Activated naive CD8-positive, alpha-beta T cell treated with anti-CD3 and anti-CD28 coated beads, Interleukin-2, amount 10 ng/mL, durations not matched to agents 7 days and 5 days (primary cell): ENCODE measurements around the gene IFT74. TPM values are rescaled to one million over a fixed set of nuclear protein-coding genes. Genes with fewer than 3 reads are reported as not detected.

Experiments used
- ATAC-seq: fragments of 150-1000 bp; cut with Tn5 transposase; one replicate; pipeline ENCODE4 v1.10.0; 2021; ENCODE audit warnings: low read depth, moderate library complexity
- POLR2A ChIA-PET: fragments of 350-600 bp; sonication (Branson Sonifier 250); formaldehyde crosslinking; loops from one replicate; lab custom pipeline; 2021; ENCODE audit warnings: antibody characterized with exemption; lab: Charles Lee
- DNase-seq: peaks from one replicate; pipeline ENCODE4 v3.0.0; 2021
- H3K27ac Mint-ChIP-seq: one replicate; pipeline ENCODE4 v1.8.0; 2022; ENCODE audit warnings: mild to moderate bottlenecking, mixed read lengths
- H3K27me3 Mint-ChIP-seq: one replicate; pipeline ENCODE4 v1.8.0; 2022; ENCODE audit warnings: mild to moderate bottlenecking, moderate library complexity, mixed read lengths
- H3K36me3 Mint-ChIP-seq: one replicate; pipeline ENCODE4 v1.8.0; 2021; ENCODE audit warnings: mild to moderate bottlenecking, mixed read lengths
- H3K4me1 Mint-ChIP-seq: one replicate; pipeline ENCODE4 v1.8.0; 2021; ENCODE audit warnings: mixed read lengths
- H3K4me3 Mint-ChIP-seq: one replicate; pipeline ENCODE4 v1.8.0; 2022; ENCODE audit warnings: mild to moderate bottlenecking, moderate library complexity, mixed read lengths
- H3K9me3 Mint-ChIP-seq: one replicate; pipeline ENCODE4 v1.8.0; 2021; ENCODE audit warnings: mixed read lengths
- total RNA-seq, 2 experiments: library from RNA; stranded (reverse); gene quantifications; one replicate each; pipeline ENCODE4 v1.2.3, GENCODE V29; 2021

IFT74 gene
- total RNA-seq, 2 experiments from 2014 or later: 9.2 to 10.1 TPM

DNA sequence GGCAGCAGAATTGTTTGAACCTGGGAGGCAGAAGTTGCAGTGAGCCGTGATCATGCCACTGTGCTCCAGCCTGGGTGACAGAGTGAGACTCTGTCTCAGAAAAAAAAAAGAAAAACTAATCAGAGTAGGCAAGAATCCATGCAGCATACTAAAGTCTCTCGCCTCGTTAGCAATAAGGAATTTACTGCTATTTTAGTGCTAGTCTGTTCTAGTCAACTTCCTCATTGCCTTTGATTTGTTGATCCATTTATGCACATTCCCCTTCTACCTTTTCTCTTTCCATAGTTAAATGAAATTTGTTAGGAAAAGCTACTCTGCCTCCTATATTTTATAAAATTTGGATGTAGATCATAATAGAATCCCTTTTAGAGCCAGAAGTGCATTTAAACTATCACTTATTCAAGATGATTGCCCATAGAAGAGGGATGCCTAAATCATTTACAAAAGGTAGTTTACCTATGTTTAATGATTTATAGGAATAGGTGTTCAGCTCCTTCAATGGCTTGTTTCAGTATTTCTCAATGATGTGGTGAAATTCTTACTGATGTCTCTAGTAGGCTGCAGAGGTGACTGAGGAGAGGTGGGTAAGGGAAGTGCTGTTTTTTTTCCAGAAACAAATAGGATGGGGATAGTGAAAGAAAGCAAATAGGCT, 47.3 kb downstream of the IFT74 start:
- peaks cover 1% of the 10 kb centered on the region for H3K9me3 Mint-ChIP-seq
- POLR2A ChIA-PET: no interaction called here

DNA sequence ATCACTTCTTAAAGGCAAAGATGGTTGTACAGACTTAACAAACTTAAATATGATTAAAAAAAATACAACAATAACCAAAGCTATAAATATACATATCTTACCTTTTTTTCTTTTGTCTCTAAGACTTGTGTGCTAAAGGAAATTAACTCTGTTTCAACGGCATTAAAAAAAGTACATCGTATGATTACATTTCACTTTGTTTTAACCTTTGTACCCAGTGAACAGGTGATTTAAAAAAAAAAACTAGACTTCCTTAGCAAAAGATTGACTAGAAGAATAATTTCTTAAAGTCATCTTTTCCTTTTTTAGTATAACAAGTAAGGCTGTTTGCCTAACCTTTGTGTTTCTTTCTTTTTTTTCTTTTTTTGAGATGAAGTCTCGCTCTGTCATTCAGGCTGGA, 49.3 kb downstream of the IFT74 start, which contains the start of gene LRRC19:
Gene LRRC19, minus strand, starts transcription at position 182 of the 400 bp plus-strand sequence. CDS start 5,978 bp downstream, outside the sequence.
- H3K9me3 Mint-ChIP-seq: peaks cover 1% of the 10 kb centered on the region
- H3K36me3 Mint-ChIP-seq: peaks cover 1% of the 10 kb centered on the region
- no peak within 1 kb of the TSS for H3K4me3 Mint-ChIP-seq
- no peaks in the 10 kb centered on the region for H3K27me3 Mint-ChIP-seq
- ATAC-seq (no peak), DNase-seq (no peak)
- H3K4me1 Mint-ChIP-seq: no peaks in the 10 kb centered on the region
- POLR2A ChIA-PET: no interaction called here
- H3K27ac Mint-ChIP-seq: no peak within 1 kb of the TSS

More for the DNA sequence above, 47.3 kb downstream of the IFT74 start:
- Mint-ChIP-seq H3K27me3 (no peaks in the 10 kb centered on the region), H3K36me3 (peaks cover 1% of the 10 kb centered on the region), H3K27ac (no peak overlapping the region), H3K4me1 (no peaks in the 10 kb centered on the region), H3K4me3 (no peak overlapping the region)
- DNase-seq (no peak), ATAC-seq (no peak)

DNA sequence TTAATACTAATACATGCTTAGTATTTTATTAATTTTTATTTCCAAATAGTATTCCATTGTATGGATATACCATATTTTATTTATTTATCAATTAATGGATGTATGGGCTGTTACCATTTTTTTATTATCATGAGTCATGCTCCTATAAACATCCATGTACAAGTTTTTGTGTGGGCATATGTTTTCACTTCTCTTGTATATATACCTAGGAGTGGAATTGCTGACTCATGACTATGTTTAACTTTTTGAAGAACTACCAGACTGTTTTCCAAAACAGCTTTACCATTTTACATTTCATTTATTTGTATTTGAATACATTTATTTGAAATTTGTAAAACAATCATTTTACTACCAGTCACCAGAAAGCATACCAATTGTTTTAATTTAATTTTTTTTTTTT, 63.4 kb downstream of the IFT74 start:
- Mint-ChIP-seq H3K4me1 (no peaks in the 10 kb centered on the region), H3K27me3 (no peaks in the 10 kb centered on the region), H3K27ac (no peak overlapping the region), H3K4me3 (no peak overlapping the region), H3K36me3 (peaks cover 12% of the 10 kb centered on the region), H3K9me3 (peaks cover 4% of the 10 kb centered on the region)
- ATAC-seq (no peak), DNase-seq (no peak)
- POLR2A ChIA-PET: no interaction called here

DNA sequence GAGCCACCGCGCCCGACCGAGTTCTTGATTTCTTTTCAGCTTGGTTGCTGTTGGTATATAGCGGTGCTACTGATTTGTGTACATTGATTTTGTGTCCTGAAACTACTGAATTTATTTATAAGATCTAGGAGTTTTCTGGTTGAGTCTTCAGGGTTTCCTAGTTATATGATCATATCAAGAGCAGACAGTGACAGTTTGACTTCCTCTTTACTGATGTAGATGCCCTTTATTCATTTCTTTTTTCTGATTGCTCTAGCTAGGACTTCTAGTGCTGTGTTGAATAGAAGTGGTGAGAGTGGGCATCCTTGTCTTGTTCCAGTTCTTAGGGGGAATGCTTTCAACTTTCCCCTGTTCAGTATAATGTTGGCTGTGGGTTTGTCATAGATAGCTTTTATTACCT, 66.7 kb downstream of the IFT74 start:
- ATAC-seq (no peak), DNase-seq (no peak)
- Mint-ChIP-seq H3K4me1 (no peaks in the 10 kb centered on the region), H3K27me3 (no peaks in the 10 kb centered on the region), H3K4me3 (no peak overlapping the region), H3K36me3 (peaks cover 18% of the 10 kb centered on the region), H3K9me3 (peaks cover 5% of the 10 kb centered on the region), H3K27ac (no peak overlapping the region)
- POLR2A ChIA-PET: interaction anchor here (0.7 kb wide), 1 partner anchor 112 kb away, joined by 4 read pairs; no protein-coding TSS in a partner anchor

DNA sequence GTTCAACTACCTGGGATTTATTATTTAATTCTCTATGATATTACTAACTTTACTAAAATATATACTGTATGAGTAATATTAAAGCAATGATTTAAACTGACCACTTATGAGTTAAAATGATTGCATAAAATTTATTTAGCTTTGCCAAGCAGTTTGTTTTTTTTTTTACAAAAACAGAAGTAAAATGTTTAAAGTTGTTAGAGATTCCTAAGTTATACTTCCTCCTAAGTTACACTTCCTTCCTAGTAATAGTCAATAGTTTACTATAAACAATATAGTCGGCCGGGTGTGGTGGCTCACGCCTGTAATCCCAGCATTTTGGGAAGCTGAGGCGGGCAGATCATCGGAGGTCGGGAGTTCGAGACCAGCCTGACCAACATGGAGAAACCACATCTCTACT, 73.0 kb downstream of the IFT74 start:
- H3K9me3 Mint-ChIP-seq: peaks cover 2% of the 10 kb centered on the region
- H3K4me1 Mint-ChIP-seq: no peaks in the 10 kb centered on the region
- no peaks in the 10 kb centered on the region for H3K27me3 Mint-ChIP-seq
- DNase-seq: no peak
- H3K36me3 Mint-ChIP-seq: peaks cover 9% of the 10 kb centered on the region
- no peak overlapping the region for H3K4me3 Mint-ChIP-seq
- H3K27ac Mint-ChIP-seq: no peak overlapping the region
- POLR2A ChIA-PET: no interaction called here
- ATAC-seq: no peak

DNA sequence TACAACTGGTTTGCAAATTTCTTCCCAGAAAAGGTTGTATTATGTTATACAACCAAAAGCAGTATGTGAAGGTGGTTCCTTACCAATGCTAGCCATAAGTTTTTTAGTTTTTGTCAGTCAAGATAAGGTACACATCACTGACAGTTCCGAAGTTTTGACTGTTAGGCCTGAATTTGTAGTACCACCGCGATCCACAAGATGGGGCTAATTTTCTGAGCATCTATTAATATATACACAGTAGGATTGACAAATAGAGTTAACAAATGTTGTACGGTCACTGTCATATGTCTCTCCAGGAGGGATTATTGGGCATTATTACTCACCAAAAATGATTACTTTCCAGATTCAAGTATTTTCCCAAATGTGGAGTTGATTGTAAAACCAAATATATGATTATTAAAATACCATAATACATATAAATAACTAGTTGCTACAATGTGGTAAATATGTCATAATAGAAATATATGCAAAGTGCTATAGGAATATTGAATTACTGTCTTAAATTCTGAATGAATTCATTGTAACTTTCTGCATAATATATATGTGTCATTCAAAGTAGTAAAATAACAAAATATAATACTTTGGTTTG, 77.7 kb downstream of the IFT74 start:
- Mint-ChIP-seq H3K4me3 (no peak overlapping the region), H3K27ac (no peak overlapping the region), H3K9me3 (no peaks in the 10 kb centered on the region), H3K4me1 (no peaks in the 10 kb centered on the region), H3K27me3 (no peaks in the 10 kb centered on the region), H3K36me3 (peaks cover 1% of the 10 kb centered on the region)
- peak; percentile 38 for DNase-seq
- peak; percentile 63 for ATAC-seq
- POLR2A ChIA-PET: no interaction called here

DNA sequence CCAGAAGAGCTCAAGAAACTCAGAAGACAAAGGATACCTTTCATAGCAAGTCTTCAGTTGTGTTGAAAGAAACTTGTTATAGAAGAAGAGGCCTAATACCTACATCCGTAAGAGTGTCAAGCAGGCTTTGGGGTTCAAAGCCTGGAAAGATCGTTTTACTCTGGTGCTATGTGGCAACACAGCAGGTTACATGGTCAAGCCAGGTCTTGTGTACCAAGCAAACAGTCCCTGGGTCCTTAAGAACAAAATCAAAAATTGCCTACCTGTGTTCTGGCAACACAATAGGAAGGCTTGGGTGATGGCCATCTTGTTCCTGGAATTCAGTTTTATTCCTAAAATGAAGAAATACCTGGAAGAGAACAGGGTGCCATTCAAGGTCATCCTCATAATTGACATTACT, 81.3 kb downstream of the IFT74 start:
- peaks cover 1% of the 10 kb centered on the region for H3K36me3 Mint-ChIP-seq

DNA sequence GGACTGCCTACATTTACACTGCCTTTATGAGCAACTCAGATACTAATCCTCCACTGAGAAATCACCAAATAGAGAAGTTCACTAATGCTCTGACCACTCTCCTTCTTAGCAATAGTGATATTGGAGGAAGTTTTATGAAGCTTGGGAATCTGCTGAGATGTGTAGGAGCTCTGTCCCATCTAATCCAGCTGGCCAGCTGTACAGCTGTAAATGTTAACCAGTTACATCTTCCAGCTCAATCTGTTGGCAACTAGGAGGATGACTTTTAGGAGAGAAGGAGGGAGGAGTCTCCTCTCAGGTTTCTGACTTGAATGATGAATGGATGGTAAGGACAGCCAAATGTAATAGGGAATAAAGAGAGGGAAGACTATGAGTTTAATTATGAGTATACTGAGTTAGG, 85.5 kb downstream of the IFT74 start:
- Mint-ChIP-seq H3K36me3 (peaks cover 1% of the 10 kb centered on the region), H3K9me3 (no peaks in the 10 kb centered on the region), H3K4me3 (no peak overlapping the region), H3K27me3 (no peaks in the 10 kb centered on the region), H3K27ac (no peak overlapping the region), H3K4me1 (no peaks in the 10 kb centered on the region)
- ATAC-seq: no peak
- DNase-seq: no peak
- POLR2A ChIA-PET: no interaction called here

More for the DNA sequence above, 81.3 kb downstream of the IFT74 start:
- no peaks in the 10 kb centered on the region for H3K27me3 Mint-ChIP-seq
- H3K27ac Mint-ChIP-seq: no peak overlapping the region
- no peaks in the 10 kb centered on the region for H3K9me3 Mint-ChIP-seq
- POLR2A ChIA-PET: no interaction called here
- DNase-seq: no peak
- no peak overlapping the region for H3K4me3 Mint-ChIP-seq
- ATAC-seq: no peak
- H3K4me1 Mint-ChIP-seq: no peaks in the 10 kb centered on the region

DNA sequence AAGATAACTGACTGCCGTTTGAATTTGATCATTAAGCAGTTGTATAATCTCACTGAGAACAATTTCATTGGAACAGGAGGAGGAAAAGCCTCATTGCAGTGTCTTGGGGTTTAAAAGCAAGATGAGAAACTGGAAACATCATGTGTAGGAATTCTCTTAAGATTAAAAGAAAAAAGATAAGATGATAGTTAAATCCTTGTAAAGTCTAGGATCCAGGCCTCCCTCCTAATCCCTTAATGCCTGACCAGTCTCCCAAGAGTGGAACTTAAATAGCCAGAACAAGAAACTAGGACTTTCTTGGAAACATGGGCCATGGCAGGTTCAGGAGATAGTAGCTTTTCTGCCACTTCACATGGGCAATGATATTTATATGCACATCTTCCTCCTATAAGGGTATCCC, 86.3 kb downstream of the IFT74 start:
- ATAC-seq: no peak
- Mint-ChIP-seq H3K36me3 (no peaks in the 10 kb centered on the region), H3K27me3 (no peaks in the 10 kb centered on the region), H3K27ac (no peak overlapping the region), H3K4me1 (no peaks in the 10 kb centered on the region), H3K4me3 (no peak overlapping the region), H3K9me3 (no peaks in the 10 kb centered on the region)
- no peak for DNase-seq
- POLR2A ChIA-PET: no interaction called here

DNA sequence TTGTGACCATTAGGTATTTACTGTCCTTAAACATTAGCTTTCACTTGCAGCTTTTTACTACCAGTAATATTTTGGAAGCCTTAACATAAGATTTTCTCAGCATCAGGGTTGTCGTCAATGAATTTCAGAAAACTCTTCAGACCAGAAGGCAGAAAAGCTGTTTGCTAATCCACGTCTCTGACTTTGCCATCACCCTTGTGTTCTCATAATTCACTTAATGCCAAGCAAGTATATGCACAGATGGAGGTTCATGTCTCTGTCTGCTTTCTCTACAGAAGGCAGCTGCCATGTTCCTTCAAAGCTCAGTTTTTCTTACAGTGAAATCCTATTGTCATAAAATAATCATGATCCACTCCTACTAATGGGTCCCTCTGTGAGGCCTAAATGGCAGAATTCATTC, 87.0 kb downstream of the IFT74 start:
- H3K4me1 Mint-ChIP-seq: no peaks in the 10 kb centered on the region
- H3K9me3 Mint-ChIP-seq: no peaks in the 10 kb centered on the region
- POLR2A ChIA-PET: no interaction called here
- no peaks in the 10 kb centered on the region for H3K27me3 Mint-ChIP-seq
- ATAC-seq (no peak), DNase-seq (no peak)
- H3K4me3 Mint-ChIP-seq: no peak overlapping the region
- no peak overlapping the region for H3K27ac Mint-ChIP-seq
- H3K36me3 Mint-ChIP-seq: no peaks in the 10 kb centered on the region

DNA sequence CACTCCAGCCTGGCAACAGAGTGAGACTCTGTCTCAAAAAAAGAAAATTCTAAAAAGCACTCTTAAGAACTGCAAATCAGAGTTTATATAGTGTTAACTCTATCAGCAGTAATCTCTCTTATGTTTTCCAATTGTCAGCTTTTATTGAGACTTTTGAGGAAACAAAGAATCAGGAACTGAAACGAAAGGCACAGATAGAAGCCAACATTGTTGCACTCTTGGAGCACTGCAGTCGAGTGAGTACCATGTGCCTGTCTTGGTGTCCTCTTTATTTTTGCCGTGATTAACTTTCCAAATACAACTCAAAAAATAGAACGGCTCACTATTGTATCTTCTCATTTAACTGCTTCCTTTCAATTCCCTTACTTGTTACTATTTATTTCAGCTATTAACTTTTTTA, 90.9 kb downstream of the IFT74 start:
- no peak for ATAC-seq
- DNase-seq: no peak
- no peaks in the 10 kb centered on the region for H3K27me3 Mint-ChIP-seq
- no peak overlapping the region for H3K4me3 Mint-ChIP-seq
- H3K36me3 Mint-ChIP-seq: no peaks in the 10 kb centered on the region
- H3K9me3 Mint-ChIP-seq: no peaks in the 10 kb centered on the region
- no peak overlapping the region for H3K27ac Mint-ChIP-seq
- H3K4me1 Mint-ChIP-seq: no peaks in the 10 kb centered on the region
- POLR2A ChIA-PET: no interaction called here

DNA sequence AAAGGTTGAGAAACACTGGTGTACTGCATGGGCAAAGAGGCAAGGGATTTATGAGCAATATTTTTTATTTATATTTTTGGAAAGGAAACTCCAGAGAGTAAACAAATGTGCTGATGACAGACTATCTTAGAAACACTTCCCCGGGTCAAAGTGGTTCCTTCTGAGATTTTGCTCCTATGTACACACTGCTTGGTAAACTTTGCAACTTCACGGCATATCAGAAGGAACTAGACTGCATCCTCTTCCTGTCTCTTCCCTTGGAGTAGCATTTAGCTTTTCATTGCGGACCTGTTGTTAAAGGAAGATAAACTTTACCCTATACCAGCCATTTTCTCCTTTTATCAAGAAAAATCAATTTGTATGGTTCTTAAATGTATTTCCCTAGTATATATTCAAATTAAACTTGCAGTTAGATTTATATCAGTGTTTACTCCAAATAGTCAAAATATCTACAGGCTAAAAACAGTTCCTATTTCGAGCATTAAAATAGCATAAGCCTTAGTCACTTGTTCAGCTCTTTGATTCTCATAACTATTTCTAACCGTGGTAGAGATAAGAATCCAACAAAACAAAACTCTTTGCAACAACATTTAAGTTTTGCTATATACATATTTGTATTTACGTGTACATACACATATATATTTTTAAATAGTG, 97.3 kb downstream of the IFT74 start:
- no peak for ATAC-seq
- Mint-ChIP-seq H3K27me3 (no peaks in the 10 kb centered on the region), H3K9me3 (no peaks in the 10 kb centered on the region), H3K36me3 (no peaks in the 10 kb centered on the region), H3K4me1 (no peaks in the 10 kb centered on the region), H3K27ac (no peak overlapping the region), H3K4me3 (no peak overlapping the region)
- POLR2A ChIA-PET: no interaction called here
- DNase-seq: no peak

DNA sequence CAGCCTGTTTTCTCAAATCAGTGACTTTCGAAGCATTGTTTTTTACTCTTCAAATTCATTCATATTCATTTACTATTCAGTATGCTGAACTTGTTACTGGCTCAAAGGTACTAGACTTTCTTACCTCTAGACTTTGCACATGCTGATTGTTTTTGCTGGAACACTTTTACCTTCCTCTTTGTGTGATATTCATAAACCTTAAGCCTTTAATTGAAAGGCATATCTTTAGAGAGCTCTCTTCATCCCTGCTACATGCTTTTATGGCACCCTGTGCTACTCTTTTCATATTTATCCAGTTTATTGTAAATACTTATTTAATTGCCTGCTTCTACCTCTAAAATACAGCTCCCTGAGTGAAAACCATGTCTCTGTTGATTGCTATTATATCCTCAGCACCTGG, 97.9 kb downstream of the IFT74 start:
- Mint-ChIP-seq H3K27me3 (no peaks in the 10 kb centered on the region), H3K36me3 (no peaks in the 10 kb centered on the region), H3K4me3 (no peak overlapping the region), H3K4me1 (no peaks in the 10 kb centered on the region), H3K27ac (no peak overlapping the region), H3K9me3 (no peaks in the 10 kb centered on the region)
- no peak for DNase-seq
- POLR2A ChIA-PET: no interaction called here
- ATAC-seq: no peak

DNA sequence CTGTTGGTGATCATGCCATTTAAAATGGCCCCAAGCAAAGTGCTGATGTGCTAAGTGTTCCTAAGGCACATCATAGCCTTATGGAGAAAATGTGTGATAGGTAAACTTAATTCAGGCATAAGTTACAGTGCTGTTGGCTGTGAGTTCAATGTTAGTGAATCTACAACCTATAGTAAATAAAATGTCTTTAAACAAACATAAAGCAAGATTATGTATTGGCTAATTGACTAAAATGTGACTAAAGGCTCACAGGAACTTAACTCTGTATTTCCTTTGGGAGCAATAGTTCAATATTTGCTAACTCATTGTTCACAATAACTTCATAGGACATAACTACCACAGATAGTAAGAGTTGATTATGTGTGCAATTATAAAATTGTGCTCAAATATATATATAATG, 98.6 kb downstream of the IFT74 start:
- Mint-ChIP-seq H3K27me3 (no peaks in the 10 kb centered on the region), H3K27ac (no peak overlapping the region), H3K36me3 (no peaks in the 10 kb centered on the region), H3K4me1 (no peaks in the 10 kb centered on the region), H3K9me3 (no peaks in the 10 kb centered on the region), H3K4me3 (no peak overlapping the region)
- DNase-seq: no peak
- no peak for ATAC-seq
- POLR2A ChIA-PET: no interaction called here
